ENCODE data around the gene DCAF12. TPM values are rescaled to one million over a fixed set of nuclear protein-coding genes. Genes with fewer than 3 reads are reported as not detected.

The DCAF12 gene
- total and polyA plus RNA-seq, 2 donors (not counting 1 experiment from before 2014, with no cell fraction given) = 1.1 to 1.9 TPM

- ChIA-PET CTCF (no interaction called here), POLR2A (no interaction called here)
- peak overlapping the region; percentile 78 for H3K4me3 Mint-ChIP-seq
- Histone ChIP-seq H2AFZ (ENCODE audit: insufficient read depth, low read depth, low read length, poor library complexity, severe bottlenecking) (no peak overlapping the region), H4K20me1 (ENCODE audit: control insufficient read depth, insufficient read depth, low read length, poor library complexity, severe bottlenecking) (peaks cover 45% of the 10 kb centered on the region), H3K79me2 (ENCODE audit: control insufficient read depth, insufficient read depth, low read length) (peaks cover 15% of the 10 kb centered on the region), H3K27me3 (replicated peaks in 1 of 4; ENCODE audit: control extremely low read depth in 1 of 4, control insufficient read depth in 3 of 4, insufficient read depth in 4 of 4, low read length in 3 of 4) (peaks cover 0 to 79% (median 58%) of the 10 kb centered on the region in 4 experiments), H3K9ac (ENCODE audit: low read length) (no peak overlapping the region), H3K4me3 (ENCODE audit: control extremely low read depth in 1 of 5, extremely low read depth in 1 of 5, insufficient read depth in 1 of 5, low read depth in 2 of 5, low read length in 4 of 5) (peak overlapping the region in 1 of 5 experiments; percentile 11), H3K36me3 (replicated peaks in 1 of 2; ENCODE audit: control extremely low read depth in 1 of 2, control insufficient read depth in 1 of 2, extremely low read depth in 1 of 2, insufficient read depth in 2 of 2, low read length in 1 of 2) (no peaks in the 10 kb centered on the region), H3K4me2 (replicated peaks; ENCODE audit: low read depth, low read length, poor library complexity, severe bottlenecking) (peak overlapping the region; percentile 92), H3K4me1 (ENCODE audit: control insufficient read depth in 2 of 2, insufficient read depth in 2 of 2, low read length in 2 of 2) (peaks cover 51 to 55% of the 10 kb centered on the region in 2 donors), H3K27ac (ENCODE audit: low read length in 2 of 2) (no peak overlapping the region), H3K9me3 (ENCODE audit: control extremely low read depth in 1 of 3, control insufficient read depth in 2 of 3, insufficient read depth in 1 of 3, low read length in 2 of 3) (peaks cover 0 to 45% (median 4%) of the 10 kb centered on the region in 3 donors)
- no CpG with 5 or more reads among the region's 4 CpGs for WGBS (ENCODE audit: insufficient coverage)
- peak overlapping the region; percentile 76 for H3K27ac Mint-ChIP-seq
- ATAC-seq (ENCODE audit: low read depth) (peak; percentile 18), DNase-seq (no peak)
- peaks cover 60% of the 10 kb centered on the region for H3K27me3 Mint-ChIP-seq
- intact Hi-C loops (cut with micrococcal nuclease) = no loop called here
- H3K4me1 Mint-ChIP-seq = peaks cover 49% of the 10 kb centered on the region
- H3K9me3 Mint-ChIP-seq (ENCODE audit: insufficient read depth) = peaks cover 2% of the 10 kb centered on the region
- TF ChIP-seq EZH2 (IDR thresholded peaks at IDR 0.05; ENCODE audit: borderline replicate concordance, insufficient read depth, low read depth, low read length, poor library complexity, severe bottlenecking) (no peak), CTCF (IDR thresholded peaks at IDR 0.05) (no peak)
These were observed 2.4 kb downstream of the DCAF12 start for GRCh38 chr9:34124099-34124498.

DNA sequence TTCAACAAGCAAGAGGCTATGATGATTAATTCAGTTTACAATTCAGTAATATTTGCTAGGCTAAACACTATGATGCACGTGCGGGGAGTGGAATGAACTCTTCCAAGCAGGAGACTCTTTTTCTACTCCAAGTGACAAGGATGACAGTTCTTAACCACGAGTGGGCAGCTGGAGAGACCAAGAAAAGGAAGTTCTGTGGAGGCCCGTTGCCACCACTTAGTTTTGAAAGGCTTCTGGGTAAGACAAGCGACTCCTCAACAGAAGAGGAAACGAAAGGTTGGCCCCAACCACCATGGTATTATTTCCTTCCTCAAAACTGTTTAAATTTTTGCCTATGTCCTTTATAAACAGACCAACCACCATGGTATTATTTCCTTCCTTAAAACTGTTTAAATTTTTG is 2.8 kb downstream of the DCAF12 start:
- no peak overlapping the region for H3K4me3 ChIP-seq (ENCODE audit: control extremely low read depth in 1 of 5, extremely low read depth in 1 of 5, insufficient read depth in 1 of 5, low read depth in 2 of 5, low read length in 4 of 5)
- Mint-ChIP-seq H3K27me3 (peaks cover 61% of the 10 kb centered on the region), H3K4me1 (peaks cover 49% of the 10 kb centered on the region), H3K9me3 (ENCODE audit: insufficient read depth) (peaks cover 2% of the 10 kb centered on the region), H3K27ac (peak overlapping the region; percentile 76), H3K4me3 (peak overlapping the region; percentile 78)
- ChIA-PET POLR2A (no interaction called here), CTCF (no interaction called here)
- WGBS (ENCODE audit: insufficient coverage) = 0% methylated on average over 3 of the region's 6 CpGs
- peak; percentile 89 for DNase-seq
- no peak overlapping the region for H3K27ac ChIP-seq (ENCODE audit: low read length in 2 of 2)
- intact Hi-C loops (cut with micrococcal nuclease) = loop anchor here (1.0 to 2.0 kb wide), 3 partner anchors 47 to 206 kb away; partner anchors contain the start of genes KIF24, NUDT2 and UBAP2
- no peak for TF ChIP-seq CTCF (IDR thresholded peaks at IDR 0.05)
- TF ChIP-seq EZH2 (IDR thresholded peaks at IDR 0.05; ENCODE audit: borderline replicate concordance, insufficient read depth, low read depth, low read length, poor library complexity, severe bottlenecking) = no peak
- H3K4me2 ChIP-seq (replicated peaks; ENCODE audit: low read depth, low read length, poor library complexity, severe bottlenecking) = peak overlapping the region; percentile 92
- H3K4me1 ChIP-seq (ENCODE audit: control insufficient read depth in 2 of 2, insufficient read depth in 2 of 2, low read length in 2 of 2) = peaks cover 51 to 55% of the 10 kb centered on the region in 2 donors
- H2AFZ ChIP-seq (ENCODE audit: insufficient read depth, low read depth, low read length, poor library complexity, severe bottlenecking) = no peak overlapping the region
- peaks cover 0 to 45% (median 4%) of the 10 kb centered on the region in 3 donors for H3K9me3 ChIP-seq (ENCODE audit: control extremely low read depth in 1 of 3, control insufficient read depth in 2 of 3, insufficient read depth in 1 of 3, low read length in 2 of 3)
- peaks cover 45% of the 10 kb centered on the region for H4K20me1 ChIP-seq (ENCODE audit: control insufficient read depth, insufficient read depth, low read length, poor library complexity, severe bottlenecking)
- peaks cover 18% of the 10 kb centered on the region for H3K79me2 ChIP-seq (ENCODE audit: control insufficient read depth, insufficient read depth, low read length)
- H3K36me3 ChIP-seq (replicated peaks in 1 of 2; ENCODE audit: control extremely low read depth in 1 of 2, control insufficient read depth in 1 of 2, extremely low read depth in 1 of 2, insufficient read depth in 2 of 2, low read length in 1 of 2) = no peaks in the 10 kb centered on the region
- ATAC-seq (ENCODE audit: low read depth) = peak; percentile 87
- H3K27me3 ChIP-seq (replicated peaks in 1 of 4; ENCODE audit: control extremely low read depth in 1 of 4, control insufficient read depth in 3 of 4, insufficient read depth in 4 of 4, low read length in 3 of 4) = peaks cover 0 to 78% (median 59%) of the 10 kb centered on the region in 4 experiments
- H3K9ac ChIP-seq (ENCODE audit: low read length) = no peak overlapping the region
